ENCODE data around the gene GTF2A2.
"Not testable (repeated sequence)": the region's sequence is repeated elsewhere in the genome, so short reads cannot be mapped to it uniquely, and the experiment has no call there.

Gene GTF2A2, protein sequence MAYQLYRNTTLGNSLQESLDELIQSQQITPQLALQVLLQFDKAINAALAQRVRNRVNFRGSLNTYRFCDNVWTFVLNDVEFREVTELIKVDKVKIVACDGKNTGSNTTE

DNA sequence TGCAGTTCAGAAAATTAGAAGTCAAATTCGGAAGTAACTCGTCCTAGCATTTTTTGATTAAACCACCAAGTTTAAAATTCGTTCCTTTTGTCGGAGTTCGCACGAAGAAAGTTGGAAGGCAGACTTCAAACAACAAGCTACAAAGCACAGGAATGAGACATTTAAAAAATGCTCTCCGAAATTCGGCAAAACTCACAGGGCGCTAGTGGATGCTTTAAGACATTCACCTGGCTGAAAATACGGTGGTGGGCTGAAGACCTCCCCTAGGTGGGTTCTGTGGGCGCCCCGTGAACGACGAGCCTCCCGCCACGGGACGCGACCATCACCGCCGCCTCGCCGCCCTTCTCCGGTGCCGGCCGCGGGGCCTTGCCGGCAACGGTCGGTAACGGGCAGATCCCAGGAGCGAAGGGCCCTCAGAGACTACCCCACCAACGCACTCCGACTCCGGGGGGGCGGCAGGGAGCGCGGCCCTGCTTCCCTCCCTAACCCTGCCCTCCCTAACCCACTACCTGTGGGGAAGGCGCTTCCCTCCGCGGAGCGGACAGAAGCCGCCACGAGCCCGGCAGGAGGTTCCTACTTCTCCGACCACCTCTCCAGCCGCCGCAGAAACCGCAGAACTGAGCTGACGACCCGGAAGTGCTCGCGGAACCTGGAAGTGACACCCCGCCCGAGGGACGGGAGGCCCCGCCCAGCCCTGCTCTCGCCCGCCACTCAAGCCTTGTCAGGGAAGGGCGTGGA lies at the start of gene GTF2A2:
Gene GTF2A2 (minus strand): TSS at position 619 of the 738 bp plus-strand sequence. CDS start 5,238 bp downstream, outside the sequence.
- TF ChIP-seq, protein P1, sequence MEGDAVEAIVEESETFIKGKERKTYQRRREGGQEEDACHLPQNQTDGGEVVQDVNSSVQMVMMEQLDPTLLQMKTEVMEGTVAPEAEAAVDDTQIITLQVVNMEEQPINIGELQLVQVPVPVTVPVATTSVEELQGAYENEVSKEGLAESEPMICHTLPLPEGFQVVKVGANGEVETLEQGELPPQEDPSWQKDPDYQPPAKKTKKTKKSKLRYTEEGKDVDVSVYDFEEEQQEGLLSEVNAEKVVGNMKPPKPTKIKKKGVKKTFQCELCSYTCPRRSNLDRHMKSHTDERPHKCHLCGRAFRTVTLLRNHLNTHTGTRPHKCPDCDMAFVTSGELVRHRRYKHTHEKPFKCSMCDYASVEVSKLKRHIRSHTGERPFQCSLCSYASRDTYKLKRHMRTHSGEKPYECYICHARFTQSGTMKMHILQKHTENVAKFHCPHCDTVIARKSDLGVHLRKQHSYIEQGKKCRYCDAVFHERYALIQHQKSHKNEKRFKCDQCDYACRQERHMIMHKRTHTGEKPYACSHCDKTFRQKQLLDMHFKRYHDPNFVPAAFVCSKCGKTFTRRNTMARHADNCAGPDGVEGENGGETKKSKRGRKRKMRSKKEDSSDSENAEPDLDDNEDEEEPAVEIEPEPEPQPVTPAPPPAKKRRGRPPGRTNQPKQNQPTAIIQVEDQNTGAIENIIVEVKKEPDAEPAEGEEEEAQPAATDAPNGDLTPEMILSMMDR (IDR thresholded peaks at IDR 0.05; ENCODE audit: extremely low read depth, insufficient read depth, missing control alignments): no peak
- in situ Hi-C loops (cut with MboI; ENCODE audit: low pct_unique_long_range_greater_than_20kb, low sequenced_read_pairs, unreplicated experiment): no loop called here
- DNase-seq (ENCODE audit: low spot score): peak; percentile 95

- no peak for DNase-seq (ENCODE audit: low spot score)
- TF ChIP-seq, protein P1 (IDR thresholded peaks at IDR 0.05; ENCODE audit: extremely low read depth, insufficient read depth, missing control alignments): no peak
- in situ Hi-C loops (cut with MboI; ENCODE audit: low pct_unique_long_range_greater_than_20kb, low sequenced_read_pairs, unreplicated experiment): no loop called here
These were observed 46.9 kb upstream of the GTF2A2 start for GRCh38 chr15:59703979-59704796.

GRCh38 chr15:59702351-59702750 lies 45.0 kb upstream of the GTF2A2 start:
- in situ Hi-C loops (cut with MboI; ENCODE audit: low pct_unique_long_range_greater_than_20kb, low sequenced_read_pairs, unreplicated experiment): no loop called here
- TF ChIP-seq, protein P1 (IDR thresholded peaks at IDR 0.05; ENCODE audit: extremely low read depth, insufficient read depth, missing control alignments): no peak
- no peak for DNase-seq (ENCODE audit: low spot score)

DNA sequence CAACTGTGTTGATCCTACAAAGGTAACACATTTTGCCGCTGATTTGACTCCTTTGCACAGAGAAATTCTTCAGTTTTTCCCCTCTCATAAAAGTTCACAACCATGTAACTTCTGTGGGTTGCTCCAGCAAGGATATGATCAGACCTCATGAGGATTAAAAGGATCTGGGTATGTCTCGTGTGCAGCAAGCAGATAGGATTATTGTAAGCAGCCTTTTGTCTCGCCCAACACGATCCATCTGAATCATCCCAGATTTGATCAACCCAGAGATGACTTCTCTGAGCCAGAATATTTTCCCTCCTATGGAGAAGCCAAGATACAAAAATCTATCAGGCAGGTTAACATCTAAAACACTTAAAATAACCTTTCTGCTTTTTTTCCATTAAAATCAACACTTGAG lies 44.6 kb upstream of the GTF2A2 start:
- TF ChIP-seq, protein P1 (IDR thresholded peaks at IDR 0.05; ENCODE audit: extremely low read depth, insufficient read depth, missing control alignments): no peak
- in situ Hi-C loops (cut with MboI; ENCODE audit: low pct_unique_long_range_greater_than_20kb, low sequenced_read_pairs, unreplicated experiment): no loop called here

GRCh38 chr15:59699810-59700431 lies 42.6 kb upstream of the GTF2A2 start:
- in situ Hi-C loops (cut with MboI; ENCODE audit: low pct_unique_long_range_greater_than_20kb, low sequenced_read_pairs, unreplicated experiment): no loop called here
- DNase-seq (ENCODE audit: low spot score): no peak
- TF ChIP-seq, protein P1 (IDR thresholded peaks at IDR 0.05; ENCODE audit: extremely low read depth, insufficient read depth, missing control alignments): no peak

More for the DNA sequence above, 44.6 kb upstream of the GTF2A2 start:
- no peak for DNase-seq (ENCODE audit: low spot score)

DNA sequence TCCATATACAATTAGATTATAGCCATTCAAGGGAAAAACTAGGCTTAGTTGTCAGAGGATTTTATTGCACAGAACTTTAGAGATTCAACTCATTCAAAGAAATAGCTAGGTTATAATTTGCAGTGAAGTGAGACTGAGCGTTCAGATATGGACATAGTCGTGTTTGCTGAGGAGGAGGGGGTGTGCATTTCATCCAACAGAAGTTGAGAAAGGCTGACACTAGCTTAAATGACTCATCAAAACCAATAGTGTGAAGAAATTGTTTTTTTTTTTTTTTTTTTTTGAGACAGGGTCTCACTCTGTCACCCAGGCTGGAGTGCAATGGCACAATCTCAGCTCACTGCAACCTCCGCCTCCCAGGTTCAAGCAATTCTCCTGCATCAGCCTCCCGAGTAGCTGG lies 40.8 kb upstream of the GTF2A2 start:
- in situ Hi-C loops (cut with MboI; ENCODE audit: low pct_unique_long_range_greater_than_20kb, low sequenced_read_pairs, unreplicated experiment); DNase-seq (ENCODE audit: low spot score): not testable (repeated sequence)

All from GM13977 (cell line).